Measurements from ENCODE around the gene KCNK15.
"Not testable (repeated sequence)": the region's sequence is repeated elsewhere in the genome, so short reads cannot be mapped to it uniquely, and the experiment has no call there.

The KCNK15 gene

GRCh38 chr20:44759595-44759994 lies 13.9 kb downstream of the KCNK15 start:
- no peak for DNase-seq

DNA sequence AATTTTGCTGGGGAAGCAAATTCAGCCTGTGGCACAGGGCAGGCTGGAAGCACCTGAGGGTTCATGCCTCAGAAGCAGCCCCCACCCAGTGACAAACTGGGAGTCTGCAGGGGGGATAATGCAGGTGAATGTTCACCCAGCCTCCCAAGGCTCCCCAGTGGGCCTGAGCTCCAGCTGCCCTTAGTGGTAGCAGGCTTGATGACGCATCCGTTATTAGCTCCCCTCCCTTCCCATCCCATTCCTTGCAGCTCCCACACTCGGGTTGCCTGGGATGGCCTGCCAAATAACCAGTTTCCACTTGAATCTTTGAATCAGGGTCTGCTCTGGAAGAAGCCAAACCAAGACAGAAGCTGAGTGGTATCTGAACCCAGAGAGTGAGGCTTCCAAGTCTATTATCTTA lies 15.8 kb downstream of the KCNK15 start:
- DNase-seq: no peak

DNA sequence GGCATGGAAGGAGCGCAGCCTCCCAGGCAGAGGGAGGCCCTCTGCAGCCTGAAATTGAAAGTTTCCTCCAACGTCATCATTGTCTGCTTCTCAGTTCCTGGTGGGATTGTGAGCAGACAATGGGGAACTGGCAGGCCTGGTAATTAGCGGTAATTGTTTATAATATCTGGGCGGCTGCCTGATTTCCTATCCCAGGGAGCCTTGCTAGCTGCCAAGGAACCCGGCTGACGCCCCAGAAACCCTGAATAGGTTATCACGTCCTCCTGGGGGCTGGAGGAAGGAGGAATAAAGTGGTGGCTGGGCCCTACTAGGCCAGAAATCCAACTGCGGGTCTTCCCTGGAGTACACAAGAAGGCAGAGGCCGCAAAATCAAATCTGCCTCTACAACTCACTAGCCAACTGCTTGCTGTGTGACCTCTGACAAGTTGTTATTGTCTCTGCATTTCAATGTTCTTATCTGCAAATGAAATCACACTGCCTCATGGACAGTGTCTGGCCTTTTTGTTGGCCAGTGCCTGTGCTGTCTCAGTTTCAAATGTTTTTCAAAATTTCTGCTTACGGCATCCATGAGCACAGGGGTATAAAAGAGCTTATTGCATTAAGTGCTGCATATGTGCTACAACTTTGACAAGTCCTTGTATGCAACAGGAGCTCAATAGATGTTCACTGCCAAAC lies 16.9 kb downstream of the KCNK15 start:
- no peak for DNase-seq

- not testable (repeated sequence) for DNase-seq
These were observed 18.1 kb downstream of the KCNK15 start for GRCh38 chr20:44763798-44764197.

DNA sequence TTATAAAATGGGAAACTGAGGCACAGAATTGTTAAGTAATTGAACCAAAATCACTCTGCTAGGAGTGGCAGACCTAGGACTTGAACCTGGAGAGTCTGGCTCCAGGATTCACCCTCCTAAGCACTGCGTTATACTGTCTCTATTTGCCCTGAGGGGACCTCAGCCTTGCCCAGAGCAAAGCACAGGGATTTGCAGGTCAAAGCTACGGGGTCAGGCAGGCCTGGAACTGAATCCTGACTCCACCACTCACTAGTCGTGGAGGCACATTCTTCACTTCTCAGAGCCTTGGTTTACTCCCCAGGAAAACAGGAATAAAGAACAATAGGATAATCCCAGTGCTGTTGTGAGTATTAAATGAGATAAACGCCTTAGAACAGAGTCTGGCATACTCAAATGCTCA lies 19.4 kb downstream of the KCNK15 start:
- no peak for DNase-seq

DNA sequence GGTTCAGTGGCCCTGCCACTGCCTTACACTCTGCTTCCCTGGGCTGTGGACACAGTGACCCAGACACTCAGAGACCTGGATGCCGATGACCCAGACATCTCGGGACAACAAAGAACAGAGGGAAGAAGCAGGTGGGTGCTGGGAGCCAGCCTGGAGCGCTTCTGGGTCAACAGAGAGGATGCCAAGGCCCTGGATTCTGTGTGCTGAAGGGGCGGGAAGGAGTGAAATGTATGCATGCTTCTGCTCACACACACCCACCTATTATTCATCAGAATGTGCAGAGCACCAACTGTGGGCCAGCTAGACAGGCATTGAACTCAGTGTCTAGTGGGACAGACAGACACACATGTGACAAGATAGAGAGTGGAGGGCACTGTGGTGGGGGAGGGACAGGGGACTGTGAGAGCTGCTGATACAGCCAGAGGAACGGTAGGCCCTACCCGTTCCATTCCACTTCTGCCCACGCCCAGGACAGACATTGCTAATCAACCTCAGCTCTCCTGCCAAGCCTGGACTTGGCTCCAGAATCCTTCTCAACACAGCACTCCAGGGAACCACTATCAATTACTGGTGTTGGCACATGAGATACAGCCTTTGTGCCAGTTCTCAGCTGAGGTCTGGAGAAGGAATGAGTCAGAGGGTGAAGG lies 20.2 kb downstream of the KCNK15 start:
- DNase-seq: no peak

GRCh38 chr20:44768256-44768655 lies 22.6 kb downstream of the KCNK15 start:
- no peak for DNase-seq

DNA sequence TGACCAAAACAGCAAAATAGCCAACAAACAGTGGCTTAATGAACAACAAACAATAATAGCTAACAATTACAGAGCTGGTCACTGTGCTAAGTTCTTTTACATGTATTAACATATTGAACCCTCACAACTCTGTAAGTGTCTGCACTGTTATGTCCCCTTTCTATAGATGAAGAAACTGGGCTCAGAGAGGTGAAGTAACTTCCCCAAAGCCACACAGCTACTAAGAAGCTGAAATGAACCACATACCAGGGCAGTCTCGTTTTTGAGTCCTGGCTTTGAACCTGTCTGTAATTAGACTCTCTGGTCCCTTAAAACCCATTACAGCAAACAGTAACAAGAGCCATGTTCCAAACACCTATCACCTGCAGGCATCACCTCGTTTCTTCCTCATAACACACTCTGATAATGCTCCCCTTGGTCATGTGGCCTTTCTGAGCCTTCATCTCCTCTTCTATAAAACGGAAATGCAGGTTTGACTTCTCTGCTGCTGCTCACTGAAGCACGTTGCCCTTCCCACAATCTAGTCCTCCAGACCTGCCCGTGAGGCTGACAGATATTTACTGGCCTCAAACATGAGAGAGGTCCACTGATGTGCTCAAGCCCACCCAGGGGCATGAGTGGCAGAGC lies 23.3 kb downstream of the KCNK15 start:
- no peak for DNase-seq

- DNase-seq: no peak
These were observed 23.8 kb downstream of the KCNK15 start for GRCh38 chr20:44769481-44769863.

- DNase-seq: no peak
These were observed 25.0 kb downstream of the KCNK15 start for GRCh38 chr20:44770484-44771171.

DNA sequence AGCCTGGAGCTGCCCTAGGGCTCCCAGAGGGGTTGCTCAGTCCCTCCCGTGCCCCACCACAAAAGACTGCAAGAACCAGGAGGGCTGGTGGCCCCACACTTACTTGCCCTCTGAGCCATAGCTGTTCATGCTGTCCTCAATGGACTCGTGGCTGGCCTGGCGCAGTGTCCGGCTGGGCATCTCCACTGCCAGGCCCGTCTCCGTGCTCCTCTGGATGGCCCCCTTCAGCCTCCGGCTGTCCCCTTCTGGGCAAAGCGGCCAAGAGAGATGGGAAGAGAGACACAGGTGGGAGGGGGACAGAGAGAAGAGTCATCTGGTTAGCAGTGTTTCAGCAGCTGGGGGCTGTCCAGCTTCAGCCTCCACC lies 25.5 kb downstream of the KCNK15 start:
- DNase-seq: no peak

- no peak for DNase-seq
These were observed 27.0 kb downstream of the KCNK15 start for GRCh38 chr20:44772636-44773035.

GRCh38 chr20:44773070-44773829 lies 27.6 kb downstream of the KCNK15 start:
- DNase-seq: no peak

DNA sequence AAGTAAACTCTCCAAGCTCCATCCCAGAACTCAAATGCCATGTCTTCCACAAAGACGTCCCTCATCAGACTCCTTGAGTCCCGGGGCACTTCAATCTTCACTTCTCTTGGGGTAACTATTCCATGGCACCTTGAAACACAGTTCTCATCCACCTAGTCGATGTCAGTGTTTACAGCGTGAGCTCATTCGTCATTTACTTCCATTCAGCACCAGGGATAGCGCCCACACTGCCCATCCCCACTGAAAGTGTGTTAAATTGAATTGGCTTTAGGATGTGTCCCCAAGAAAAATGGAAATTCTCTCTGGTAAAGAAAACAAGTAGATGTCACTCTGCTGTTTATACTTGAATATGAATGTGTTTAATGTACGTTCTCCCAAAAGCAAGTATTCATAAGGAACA lies 31.3 kb downstream of the KCNK15 start:
- DNase-seq: no peak

DNA sequence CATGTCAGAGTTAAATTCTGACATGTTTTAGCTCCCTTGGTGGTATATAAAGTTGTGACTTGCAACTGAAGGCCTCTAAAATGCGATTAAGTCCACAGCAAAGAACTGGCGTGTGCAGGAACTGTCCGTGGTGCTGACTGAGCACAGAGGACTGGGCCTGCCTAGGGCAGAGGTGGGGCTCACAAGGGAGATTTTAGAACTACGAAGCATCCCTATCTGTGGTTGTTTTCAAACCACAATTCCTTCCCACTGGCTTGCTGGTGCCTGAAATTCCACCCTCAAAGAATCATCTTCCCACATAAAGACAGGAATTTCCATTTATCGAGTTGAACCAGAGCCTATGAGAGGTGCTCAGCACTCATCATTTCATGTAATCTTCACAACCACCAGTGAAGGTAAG lies 34.6 kb downstream of the KCNK15 start:
- DNase-seq: no peak

- no peak for DNase-seq
These were observed 35.5 kb downstream of the KCNK15 start for GRCh38 chr20:44781118-44781517.

- DNase-seq: no peak
These were observed 36.1 kb downstream of the KCNK15 start for GRCh38 chr20:44781791-44782190.

DNA sequence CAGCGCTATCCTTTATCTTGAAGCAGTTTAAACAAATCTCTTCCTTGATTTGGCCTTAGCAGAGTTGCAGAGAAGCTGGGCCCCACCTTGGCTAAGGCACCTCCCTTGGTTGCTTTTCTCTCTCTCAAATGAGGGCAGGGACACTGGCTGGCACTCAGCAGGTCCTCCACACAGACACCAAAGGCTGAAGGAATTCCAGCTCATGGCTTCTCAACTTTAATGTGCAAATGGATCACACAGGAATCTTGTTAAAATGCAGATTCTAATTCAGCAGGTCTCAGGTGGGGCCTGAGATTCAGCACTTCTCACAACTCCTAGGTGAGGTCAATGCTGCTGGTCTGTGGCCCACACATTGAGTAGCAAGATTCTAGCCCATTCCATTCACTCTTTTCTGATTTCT lies 39.0 kb downstream of the KCNK15 start:
- no peak for DNase-seq

DNA sequence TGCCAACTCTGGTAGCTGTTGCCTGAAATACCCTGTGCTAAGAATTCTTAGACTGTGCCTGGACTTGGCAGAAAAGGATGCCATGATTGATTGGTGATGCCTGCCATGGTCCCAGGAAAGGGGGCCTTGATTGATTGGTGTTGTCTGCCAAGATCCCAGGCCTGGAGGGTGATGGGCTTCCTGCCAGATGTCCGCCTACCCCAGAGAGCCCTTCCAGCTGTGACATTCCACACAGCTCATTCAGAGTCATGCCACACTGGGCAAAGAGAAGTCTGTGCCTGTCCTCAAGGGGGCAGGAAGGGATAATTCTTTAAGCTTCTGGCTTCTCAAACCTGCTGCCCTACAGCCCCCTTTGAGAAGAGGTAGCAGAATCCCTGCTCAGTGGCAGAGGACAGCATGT lies 40.1 kb downstream of the KCNK15 start:
- DNase-seq: peak; percentile 61

DNA sequence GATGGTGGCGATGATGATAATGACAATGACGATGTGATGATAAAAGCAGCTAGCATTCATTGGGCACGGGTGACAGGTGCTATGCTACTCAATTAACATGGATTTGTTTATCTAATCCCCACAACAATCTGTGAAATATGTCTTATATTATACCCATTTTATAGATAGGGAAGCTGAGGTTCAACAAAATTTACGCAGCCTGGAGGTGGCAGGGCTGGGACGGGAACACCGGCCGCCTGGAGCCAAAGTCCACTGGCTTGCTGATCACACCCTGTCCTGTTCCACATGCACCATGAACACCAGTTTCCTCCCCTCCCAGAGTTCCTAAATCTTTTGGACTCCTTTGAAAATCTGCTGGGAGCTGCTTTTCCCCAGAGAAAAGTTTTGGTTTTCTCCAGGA lies 41.6 kb downstream of the KCNK15 start:
- DNase-seq: no peak

DNA sequence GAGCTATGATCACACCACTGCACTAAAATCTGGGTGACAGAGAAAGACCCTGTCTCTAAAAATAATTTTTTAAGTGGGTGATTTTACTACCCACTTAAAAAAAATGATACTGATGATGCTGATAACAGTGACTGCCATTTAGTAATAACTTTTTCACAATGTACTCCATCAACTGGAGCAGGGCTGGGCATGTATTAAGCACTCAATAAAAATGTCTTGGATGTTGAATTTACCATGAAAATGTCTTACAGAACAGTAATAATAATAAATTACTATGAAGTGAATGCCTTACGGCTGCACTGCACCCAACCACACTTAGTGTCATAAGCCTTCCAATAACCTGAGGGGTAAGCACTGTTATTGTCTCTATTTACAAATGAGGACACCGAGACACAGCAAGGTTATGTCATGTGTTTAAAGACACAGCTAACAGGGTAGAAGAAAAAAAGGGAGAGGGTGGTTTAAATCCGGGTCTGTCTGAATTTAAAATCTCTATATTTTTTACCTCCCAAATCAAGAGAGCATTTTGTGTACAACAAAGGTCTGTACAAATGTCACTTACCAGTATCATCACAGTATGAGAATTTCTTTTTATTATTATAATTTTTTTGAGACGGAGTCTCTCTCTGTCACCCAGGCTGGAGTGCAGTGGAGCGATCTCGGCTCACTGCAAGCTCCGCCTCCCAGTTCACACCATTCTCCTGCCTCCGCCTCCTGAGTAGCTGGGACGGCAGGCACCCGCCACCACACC lies 43.2 kb downstream of the KCNK15 start:
- no peak for DNase-seq

GRCh38 chr20:44790638-44791393 lies 45.2 kb downstream of the KCNK15 start:
- no peak for DNase-seq
